Left ventricle myocardium inferior (tissue), 1 donor: Measurements from ENCODE around the gene SH3TC1. TPM values are rescaled to one million over a fixed set of nuclear protein-coding genes. Genes with fewer than 3 reads are reported as not detected.

Experiments
- DNase-seq: peaks from one replicate; pipeline ENCODE4 v3.0.0-alpha.2; 2020
- H3K27ac ChIP-seq: fragments of 200-600 bp; replicated peaks from 2 replicates; pipeline ENCODE4 v1.8.0; 2021
- H3K27me3 ChIP-seq: fragments of 200-600 bp; 2 replicates; pipeline ENCODE4 v1.8.0; 2021; ENCODE audit warnings: low read depth
- H3K36me3 ChIP-seq: fragments of 200-600 bp; 2 replicates; pipeline ENCODE4 v1.8.0; 2021
- H3K4me1 ChIP-seq: fragments of 200-600 bp; 2 replicates; pipeline ENCODE4 v1.8.0; 2021
- H3K4me3 ChIP-seq: fragments of 200-600 bp; 2 replicates; pipeline ENCODE4 v1.8.0; 2021; ENCODE audit warnings: mild to moderate bottlenecking, moderate library complexity
- H3K9me3 ChIP-seq: fragments of 200-600 bp; replicated peaks from 2 replicates; pipeline ENCODE4 v1.8.0; 2021
- CTCF ChIP-seq: fragments of 200-600 bp; IDR thresholded peaks from 2 replicates; pipeline ENCODE4 v1.8.0; 2021; ENCODE audit warnings: antibody characterized with exemption, mild to moderate bottlenecking, borderline replicate concordance
- intact Hi-C: fragments of 100-400 bp; cut with micrococcal nuclease; formaldehyde crosslinking; loops from one replicate; pipeline ENCODE4 v1.11.0; 2022
- total RNA-seq: library from RNA; stranded (reverse); fragmentation: NEBNext Ultra II Directional; extraction: Animal tissue kit (Norgen Biotek cat#: 25700); gene quantifications from one replicate; pipeline ENCODE4 v1.2.1, GENCODE V29; 2021
- donor health status: DM: no; HTN: yes; CAD: no; lungs with severe emphysema.

Gene SH3TC1
- total RNA-seq, 1 donor from 2014 or later = 13.6 TPM

GRCh38 chr4:8245884-8246833 lies 47.1 kb downstream of the SH3TC1 start:
- intact Hi-C loops = loop anchor here (10.0 kb wide), 1 partner anchor 349 kb away; the partner anchor contains the start of gene CPZ

GRCh38 chr4:8247047-8247930 lies 48.2 kb downstream of the SH3TC1 start:
- intact Hi-C loops = loop anchor here (10.0 kb wide), 1 partner anchor 348 kb away; the partner anchor contains the start of gene CPZ
- peaks cover 32% of the 10 kb centered on the region for H3K4me1 ChIP-seq
- no peaks in the 10 kb centered on the region for H3K9me3 ChIP-seq
- peak overlapping the region; percentile 14 for H3K4me3 ChIP-seq
- no peaks in the 10 kb centered on the region for H3K36me3 ChIP-seq
- H3K27me3 ChIP-seq = no peaks in the 10 kb centered on the region
- peak; percentile 76 for DNase-seq
- TF ChIP-seq CTCF = no peak
- H3K27ac ChIP-seq = peak overlapping the region; percentile 89

More at GRCh38 chr4:8245884-8246833, 47.1 kb downstream of the SH3TC1 start:
- Histone ChIP-seq H3K9me3 (no peaks in the 10 kb centered on the region), H3K27me3 (no peaks in the 10 kb centered on the region), H3K4me1 (peaks cover 36% of the 10 kb centered on the region), H3K36me3 (no peaks in the 10 kb centered on the region), H3K4me3 (no peak overlapping the region), H3K27ac (peak overlapping the region; percentile 89)
- no peak for DNase-seq
- no peak for TF ChIP-seq CTCF

- intact Hi-C loops = loop anchor here (10.0 kb wide), 1 partner anchor 347 kb away; the partner anchor contains the start of gene CPZ
- no peaks in the 10 kb centered on the region for H3K36me3 ChIP-seq
- no peak for DNase-seq
These were observed 49.0 kb downstream of the SH3TC1 start for GRCh38 chr4:8248091-8248490.

GRCh38 chr4:8250227-8250626 lies 51.1 kb downstream of the SH3TC1 start:
- Histone ChIP-seq H3K9me3 (no peaks in the 10 kb centered on the region), H3K36me3 (no peaks in the 10 kb centered on the region), H3K4me3 (no peak overlapping the region), H3K27ac (no peak overlapping the region), H3K27me3 (no peaks in the 10 kb centered on the region), H3K4me1 (peaks cover 24% of the 10 kb centered on the region)
- no peak for DNase-seq
- no peak for TF ChIP-seq CTCF
- intact Hi-C loops = no loop called here

More at GRCh38 chr4:8248091-8248490, 49.0 kb downstream of the SH3TC1 start:
- no peaks in the 10 kb centered on the region for H3K27me3 ChIP-seq
- H3K9me3 ChIP-seq = no peaks in the 10 kb centered on the region
- H3K4me1 ChIP-seq = peaks cover 24% of the 10 kb centered on the region
- H3K27ac ChIP-seq = peak overlapping the region; percentile 89
- H3K4me3 ChIP-seq = no peak overlapping the region
- TF ChIP-seq CTCF = no peak

- no peak overlapping the region for H3K27ac ChIP-seq
- no peak overlapping the region for H3K4me3 ChIP-seq
- intact Hi-C loops = no loop called here
- no peaks in the 10 kb centered on the region for H3K9me3 ChIP-seq
- no peaks in the 10 kb centered on the region for H3K27me3 ChIP-seq
- H3K36me3 ChIP-seq = no peaks in the 10 kb centered on the region
- H3K4me1 ChIP-seq = peaks cover 24% of the 10 kb centered on the region
- TF ChIP-seq CTCF = no peak
- no peak for DNase-seq
These were observed 51.5 kb downstream of the SH3TC1 start for GRCh38 chr4:8250637-8251036.
